HEK293 (cell line): ENCODE results near the gene PHF21A.

ENCODE experiments used
- KLF1 ChIP-seq: fragments of 450-650 bp; formaldehyde crosslinking; IDR thresholded peaks from 2 replicates; pipeline ENCODE4 v1.5.1; 2016; ENCODE audit warnings: missing biosample characterization, missing genetic modification characterization
- KLF10 ChIP-seq: fragments of 450-650 bp; IDR thresholded peaks from 2 replicates; pipeline ENCODE4 v1.5.1; 2018; ENCODE audit warnings: missing biosample characterization, mild to moderate bottlenecking, missing genetic modification characterization
- MEIS1 ChIP-seq: sonication (generic); formaldehyde crosslinking; IDR thresholded peaks from 2 replicates; pipeline ENCODE4 v1.8.1; 2022; ENCODE audit warnings: missing genetic modification reagents, mild to moderate bottlenecking, borderline replicate concordance
- MZF1 ChIP-seq: fragments of 450-650 bp; formaldehyde crosslinking; IDR thresholded peaks from 2 replicates; pipeline ENCODE4 v1.5.1; 2017; ENCODE audit warnings: missing biosample characterization, missing genetic modification characterization, borderline replicate concordance
- ZBTB17 ChIP-seq: fragments of 450-650 bp; formaldehyde crosslinking; IDR thresholded peaks from 2 replicates; pipeline ENCODE4 v1.5.1; 2016; ENCODE audit warnings: missing biosample characterization, missing genetic modification characterization
- ZFHX2 ChIP-seq: fragments of 450-650 bp; formaldehyde crosslinking; conservative IDR thresholded peaks from 2 replicates; pipeline ENCODE4 v1.5.1; 2016; ENCODE audit warnings: missing biosample characterization, missing genetic modification characterization
- ZIC2 ChIP-seq: fragments of 450-650 bp; formaldehyde crosslinking; IDR thresholded peaks from 2 replicates; pipeline ENCODE4 v1.5.1; 2016; ENCODE audit warnings: missing biosample characterization, missing genetic modification characterization
- ZNF10 ChIP-seq: fragments of 450-650 bp; formaldehyde crosslinking; IDR thresholded peaks from 2 replicates; pipeline ENCODE4 v1.5.1; 2017; ENCODE audit warnings: missing biosample characterization, missing genetic modification characterization
- ZNF121 ChIP-seq: fragments of 450-650 bp; formaldehyde crosslinking; IDR thresholded peaks from 2 replicates; pipeline ENCODE4 v1.5.1; 2016; ENCODE audit warnings: missing biosample characterization, missing genetic modification characterization
- ZNF138 ChIP-seq: fragments of 450-650 bp; formaldehyde crosslinking; IDR thresholded peaks from 2 replicates; pipeline ENCODE4 v1.5.1; 2016; ENCODE audit warnings: missing biosample characterization, missing genetic modification characterization, borderline replicate concordance
- ZNF155 ChIP-seq: fragments of 450-650 bp; formaldehyde crosslinking; IDR thresholded peaks from 2 replicates; pipeline ENCODE4 v1.5.1; 2016; ENCODE audit warnings: missing biosample characterization, missing genetic modification characterization
- ZNF157 ChIP-seq: fragments of 450-650 bp; formaldehyde crosslinking; IDR thresholded peaks from 2 replicates; pipeline ENCODE4 v1.5.1; 2016; ENCODE audit warnings: missing biosample characterization, missing genetic modification characterization
- ZNF202 ChIP-seq: fragments of 450-650 bp; formaldehyde crosslinking; IDR thresholded peaks from 2 replicates; pipeline ENCODE4 v1.5.1; 2016; ENCODE audit warnings: missing biosample characterization, missing genetic modification characterization, borderline replicate concordance
- ZNF23 ChIP-seq: fragments of 450-650 bp; formaldehyde crosslinking; IDR thresholded peaks from 2 replicates; pipeline ENCODE4 v1.5.1; 2016; ENCODE audit warnings: missing biosample characterization, missing genetic modification characterization, borderline replicate concordance
- ZNF416 ChIP-seq: fragments of 450-650 bp; formaldehyde crosslinking; IDR thresholded peaks from 2 replicates; pipeline ENCODE4 v1.5.1; 2016; ENCODE audit warnings: missing biosample characterization, missing genetic modification characterization
- ZNF433 ChIP-seq: fragments of 450-650 bp; formaldehyde crosslinking; IDR thresholded peaks from 2 replicates; pipeline ENCODE4 v1.5.1; 2016; ENCODE audit warnings: missing biosample characterization, missing genetic modification characterization, low read depth
- ZNF555 ChIP-seq: fragments of 450-650 bp; formaldehyde crosslinking; conservative IDR thresholded peaks from 2 replicates; pipeline ENCODE4 v1.5.1; 2017; ENCODE audit warnings: missing biosample characterization, mild to moderate bottlenecking, missing genetic modification characterization, inconsistent platforms
- ZNF561 ChIP-seq: fragments of 450-650 bp; IDR thresholded peaks from 2 replicates; pipeline ENCODE4 v1.5.1; 2018; ENCODE audit warnings: missing biosample characterization, missing genetic modification characterization, borderline replicate concordance
- ZNF621 ChIP-seq: fragments of 450-650 bp; formaldehyde crosslinking; IDR thresholded peaks from 2 replicates; pipeline ENCODE4 v1.5.1; 2017; ENCODE audit warnings: missing biosample characterization, missing genetic modification characterization
- ZNF777 ChIP-seq: fragments of 450-650 bp; formaldehyde crosslinking; IDR thresholded peaks from 2 replicates; pipeline ENCODE4 v1.5.1; 2017; ENCODE audit warnings: missing biosample characterization, missing genetic modification characterization, borderline replicate concordance
- ZSCAN23 ChIP-seq: fragments of 450-650 bp; formaldehyde crosslinking; IDR thresholded peaks from 2 replicates; pipeline ENCODE4 v1.5.1; 2016; ENCODE audit warnings: missing biosample characterization, missing genetic modification characterization
- TF ChIP-seq, protein P1 (sequence below): fragments of 450-650 bp; formaldehyde crosslinking; IDR thresholded peaks from 2 replicates; pipeline ENCODE4 v1.5.1; 2016; ENCODE audit warnings: missing biosample characterization, missing genetic modification characterization
- TF ChIP-seq, protein P2 (sequence below): fragments of 450-650 bp; formaldehyde crosslinking; IDR thresholded peaks from 2 replicates; pipeline ENCODE4 v1.5.1; 2016; ENCODE audit warnings: missing biosample characterization, missing genetic modification characterization
- TF ChIP-seq, protein P3 (sequence below): fragments of 450-650 bp; formaldehyde crosslinking; IDR thresholded peaks from 2 replicates; pipeline ENCODE4 v1.5.1; 2017; ENCODE audit warnings: missing biosample characterization, missing genetic modification characterization
- TF ChIP-seq, protein P4 (sequence below): IDR thresholded peaks from 2 replicates; pipeline ENCODE4 v1.6.1; 2011; ENCODE audit warnings: mild to moderate bottlenecking, low read depth, low read length, borderline replicate concordance
- TF ChIP-seq, protein P5 (sequence below): fragments of 450-650 bp; formaldehyde crosslinking; IDR thresholded peaks from 2 replicates; pipeline ENCODE4 v1.5.1; 2016; ENCODE audit warnings: missing biosample characterization, missing genetic modification characterization, borderline replicate concordance
- TF ChIP-seq, protein P6 (sequence below): fragments of 450-650 bp; formaldehyde crosslinking; IDR thresholded peaks from 2 replicates; pipeline ENCODE4 v1.5.1; 2016; ENCODE audit warnings: missing biosample characterization, missing genetic modification characterization

Gene PHF21A

DNA sequence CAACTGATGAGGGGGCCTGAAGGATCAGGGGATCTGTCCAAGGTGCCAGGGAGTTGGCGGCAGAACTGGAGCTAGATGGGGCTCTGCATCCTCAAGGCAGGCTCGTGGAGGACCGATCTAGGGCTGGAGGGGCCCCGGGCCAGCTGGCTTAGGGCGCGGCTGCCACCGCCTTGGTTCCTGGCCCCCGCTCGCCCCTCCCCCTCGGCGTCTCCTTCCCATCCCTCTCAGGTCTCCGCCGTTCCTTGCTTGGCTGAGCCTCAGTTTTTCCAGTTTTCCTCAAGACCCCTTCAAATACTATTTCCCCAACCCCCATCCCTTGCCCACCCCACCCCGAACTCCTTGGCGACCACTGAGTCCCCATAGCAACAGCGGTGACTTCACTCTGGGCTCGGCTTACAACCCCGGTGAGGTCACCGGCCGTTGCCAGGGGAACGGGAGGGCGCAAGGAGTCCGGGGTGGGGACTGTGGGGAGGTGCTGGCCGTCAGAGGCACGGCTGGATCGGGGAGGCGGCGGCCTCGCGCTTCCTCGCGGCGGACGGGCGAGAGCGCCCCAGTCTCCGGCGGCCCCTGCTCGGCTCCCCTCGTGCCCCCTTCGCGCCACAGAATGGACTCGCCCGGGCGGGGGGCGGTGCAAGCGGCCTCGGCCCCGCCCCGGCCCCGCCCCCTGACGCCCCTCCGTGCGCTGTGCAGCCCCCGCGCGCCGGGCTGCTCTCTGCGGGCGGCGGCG, 221.6 kb downstream of the PHF21A start (continued):
- TF ChIP-seq, protein P1, sequence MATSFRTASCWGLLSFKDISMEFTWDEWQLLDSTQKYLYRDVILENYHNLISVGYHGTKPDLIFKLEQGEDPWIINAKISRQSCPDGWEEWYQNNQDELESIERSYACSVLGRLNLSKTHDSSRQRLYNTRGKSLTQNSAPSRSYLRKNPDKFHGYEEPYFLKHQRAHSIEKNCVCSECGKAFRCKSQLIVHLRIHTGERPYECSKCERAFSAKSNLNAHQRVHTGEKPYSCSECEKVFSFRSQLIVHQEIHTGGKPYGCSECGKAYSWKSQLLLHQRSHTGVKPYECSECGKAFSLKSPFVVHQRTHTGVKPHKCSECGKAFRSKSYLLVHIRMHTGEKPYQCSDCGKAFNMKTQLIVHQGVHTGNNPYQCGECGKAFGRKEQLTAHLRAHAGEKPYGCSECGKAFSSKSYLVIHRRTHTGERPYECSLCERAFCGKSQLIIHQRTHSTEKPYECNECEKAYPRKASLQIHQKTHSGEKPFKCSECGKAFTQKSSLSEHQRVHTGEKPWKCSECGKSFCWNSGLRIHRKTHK, result no peak
- TF ChIP-seq, protein P2, sequence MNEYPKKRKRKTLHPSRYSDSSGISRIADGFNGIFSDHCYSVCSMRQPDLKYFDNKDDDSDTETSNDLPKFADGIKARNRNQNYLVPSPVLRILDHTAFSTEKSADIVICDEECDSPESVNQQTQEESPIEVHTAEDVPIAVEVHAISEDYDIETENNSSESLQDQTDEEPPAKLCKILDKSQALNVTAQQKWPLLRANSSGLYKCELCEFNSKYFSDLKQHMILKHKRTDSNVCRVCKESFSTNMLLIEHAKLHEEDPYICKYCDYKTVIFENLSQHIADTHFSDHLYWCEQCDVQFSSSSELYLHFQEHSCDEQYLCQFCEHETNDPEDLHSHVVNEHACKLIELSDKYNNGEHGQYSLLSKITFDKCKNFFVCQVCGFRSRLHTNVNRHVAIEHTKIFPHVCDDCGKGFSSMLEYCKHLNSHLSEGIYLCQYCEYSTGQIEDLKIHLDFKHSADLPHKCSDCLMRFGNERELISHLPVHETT (tag by site-specific recombination), result no peak
- no peak for TF ChIP-seq ZNF23 (tag by site-specific recombination)
- TF ChIP-seq MZF1, result no peak; the same call in 1 of the 2 replicates
- no peak for TF ChIP-seq ZNF121 (tag by site-specific recombination)
- no peak for TF ChIP-seq ZNF416 (tag by site-specific recombination)
- TF ChIP-seq ZNF555 (tag by site-specific recombination), result no peak
- TF ChIP-seq ZNF777, result no peak
- TF ChIP-seq, protein P3, sequence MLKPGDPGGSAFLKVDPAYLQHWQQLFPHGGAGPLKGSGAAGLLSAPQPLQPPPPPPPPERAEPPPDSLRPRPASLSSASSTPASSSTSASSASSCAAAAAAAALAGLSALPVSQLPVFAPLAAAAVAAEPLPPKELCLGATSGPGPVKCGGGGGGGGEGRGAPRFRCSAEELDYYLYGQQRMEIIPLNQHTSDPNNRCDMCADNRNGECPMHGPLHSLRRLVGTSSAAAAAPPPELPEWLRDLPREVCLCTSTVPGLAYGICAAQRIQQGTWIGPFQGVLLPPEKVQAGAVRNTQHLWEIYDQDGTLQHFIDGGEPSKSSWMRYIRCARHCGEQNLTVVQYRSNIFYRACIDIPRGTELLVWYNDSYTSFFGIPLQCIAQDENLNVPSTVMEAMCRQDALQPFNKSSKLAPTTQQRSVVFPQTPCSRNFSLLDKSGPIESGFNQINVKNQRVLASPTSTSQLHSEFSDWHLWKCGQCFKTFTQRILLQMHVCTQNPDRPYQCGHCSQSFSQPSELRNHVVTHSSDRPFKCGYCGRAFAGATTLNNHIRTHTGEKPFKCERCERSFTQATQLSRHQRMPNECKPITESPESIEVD, result no peak
- no peak for TF ChIP-seq ZNF621 (tag by site-specific recombination)
- TF ChIP-seq KLF10, result peak; percentile 91
- peak; percentile 81; the same call in 1 of the 2 replicates for TF ChIP-seq ZNF561 (tag by site-specific recombination)
- TF ChIP-seq MEIS1 (CRISPR knock-in tag), result no peak
- TF ChIP-seq, protein P4, sequence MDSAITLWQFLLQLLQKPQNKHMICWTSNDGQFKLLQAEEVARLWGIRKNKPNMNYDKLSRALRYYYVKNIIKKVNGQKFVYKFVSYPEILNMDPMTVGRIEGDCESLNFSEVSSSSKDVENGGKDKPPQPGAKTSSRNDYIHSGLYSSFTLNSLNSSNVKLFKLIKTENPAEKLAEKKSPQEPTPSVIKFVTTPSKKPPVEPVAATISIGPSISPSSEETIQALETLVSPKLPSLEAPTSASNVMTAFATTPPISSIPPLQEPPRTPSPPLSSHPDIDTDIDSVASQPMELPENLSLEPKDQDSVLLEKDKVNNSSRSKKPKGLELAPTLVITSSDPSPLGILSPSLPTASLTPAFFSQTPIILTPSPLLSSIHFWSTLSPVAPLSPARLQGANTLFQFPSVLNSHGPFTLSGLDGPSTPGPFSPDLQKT, result no peak
- no peak for TF ChIP-seq ZSCAN23 (tag by site-specific recombination)
- no peak for TF ChIP-seq ZNF155 (tag by site-specific recombination)
- TF ChIP-seq ZNF138 (tag by site-specific recombination), result no peak
- peak; percentile 83 for TF ChIP-seq KLF1 (tag by site-specific recombination)
- TF ChIP-seq ZFHX2 (tag by site-specific recombination), result no peak
- peak; percentile 93 for TF ChIP-seq ZNF10 (tag by site-specific recombination)
- TF ChIP-seq, protein P5, sequence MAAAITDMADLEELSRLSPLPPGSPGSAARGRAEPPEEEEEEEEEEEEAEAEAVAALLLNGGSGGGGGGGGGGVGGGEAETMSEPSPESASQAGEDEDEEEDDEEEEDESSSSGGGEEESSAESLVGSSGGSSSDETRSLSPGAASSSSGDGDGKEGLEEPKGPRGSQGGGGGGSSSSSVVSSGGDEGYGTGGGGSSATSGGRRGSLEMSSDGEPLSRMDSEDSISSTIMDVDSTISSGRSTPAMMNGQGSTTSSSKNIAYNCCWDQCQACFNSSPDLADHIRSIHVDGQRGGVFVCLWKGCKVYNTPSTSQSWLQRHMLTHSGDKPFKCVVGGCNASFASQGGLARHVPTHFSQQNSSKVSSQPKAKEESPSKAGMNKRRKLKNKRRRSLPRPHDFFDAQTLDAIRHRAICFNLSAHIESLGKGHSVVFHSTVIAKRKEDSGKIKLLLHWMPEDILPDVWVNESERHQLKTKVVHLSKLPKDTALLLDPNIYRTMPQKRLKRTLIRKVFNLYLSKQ (tag by site-specific recombination), result no peak
- TF ChIP-seq ZNF202 (tag by site-specific recombination), result no peak
- no peak for TF ChIP-seq ZIC2 (tag by site-specific recombination)
- no peak for TF ChIP-seq ZNF433 (tag by site-specific recombination)
- TF ChIP-seq ZBTB17 (tag by site-specific recombination), result peak; percentile 97
- no peak for TF ChIP-seq ZNF157
- TF ChIP-seq, protein P6, sequence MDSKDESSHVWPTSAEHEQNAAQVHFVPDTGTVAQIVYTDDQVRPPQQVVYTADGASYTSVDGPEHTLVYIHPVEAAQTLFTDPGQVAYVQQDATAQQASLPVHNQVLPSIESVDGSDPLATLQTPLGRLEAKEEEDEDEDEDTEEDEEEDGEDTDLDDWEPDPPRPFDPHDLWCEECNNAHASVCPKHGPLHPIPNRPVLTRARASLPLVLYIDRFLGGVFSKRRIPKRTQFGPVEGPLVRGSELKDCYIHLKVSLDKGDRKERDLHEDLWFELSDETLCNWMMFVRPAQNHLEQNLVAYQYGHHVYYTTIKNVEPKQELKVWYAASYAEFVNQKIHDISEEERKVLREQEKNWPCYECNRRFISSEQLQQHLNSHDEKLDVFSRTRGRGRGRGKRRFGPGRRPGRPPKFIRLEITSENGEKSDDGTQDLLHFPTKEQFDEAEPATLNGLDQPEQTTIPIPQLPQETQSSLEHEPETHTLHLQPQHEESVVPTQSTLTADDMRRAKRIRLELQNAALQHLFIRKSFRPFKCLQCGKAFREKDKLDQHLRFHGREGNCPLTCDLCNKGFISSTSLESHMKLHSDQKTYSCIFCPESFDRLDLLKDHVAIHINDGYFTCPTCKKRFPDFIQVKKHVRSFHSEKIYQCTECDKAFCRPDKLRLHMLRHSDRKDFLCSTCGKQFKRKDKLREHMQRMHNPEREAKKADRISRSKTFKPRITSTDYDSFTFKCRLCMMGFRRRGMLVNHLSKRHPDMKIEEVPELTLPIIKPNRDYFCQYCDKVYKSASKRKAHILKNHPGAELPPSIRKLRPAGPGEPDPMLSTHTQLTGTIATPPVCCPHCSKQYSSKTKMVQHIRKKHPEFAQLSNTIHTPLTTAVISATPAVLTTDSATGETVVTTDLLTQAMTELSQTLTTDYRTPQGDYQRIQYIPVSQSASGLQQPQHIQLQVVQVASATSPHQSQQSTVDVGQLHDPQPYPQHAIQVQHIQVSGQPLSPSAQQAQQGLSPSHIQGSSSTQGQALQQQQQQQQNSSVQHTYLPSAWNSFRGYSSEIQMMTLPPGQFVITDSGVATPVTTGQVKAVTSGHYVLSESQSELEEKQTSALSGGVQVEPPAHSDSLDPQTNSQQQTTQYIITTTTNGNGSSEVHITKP, result peak; percentile 98
